ENCODE results near the gene FAM241A. TPM values are rescaled to one million over a fixed set of nuclear protein-coding genes. Genes with fewer than 3 reads are reported as not detected.
A peak's percentile ranks its signal among the peaks of the same experiment; 100 is the strongest.

FAM241A gene
- polyA plus RNA-seq, 1 experiment: 0.36 TPM

GRCh38 chr4:112230879-112231778 lies 85.9 kb downstream of the FAM241A start:
- TF ChIP-seq CTCF (IDR thresholded peaks at IDR 0.05; ENCODE audit: low read depth, low read length): no peak
- H3K27ac ChIP-seq (ENCODE audit: low read depth, low read length): peak overlapping the region; percentile 94
- H3K4me3 ChIP-seq (ENCODE audit: low read depth, low read length): peak overlapping the region; percentile 87
- no peaks in the 10 kb centered on the region for H3K27me3 ChIP-seq (ENCODE audit: control insufficient read depth, insufficient read depth, low read length)
- POLR2A ChIA-PET: interaction anchor here (0.8 kb wide), 1 partner anchor 17 kb away, joined by 4 read pairs; no protein-coding TSS in a partner anchor
- peak; percentile 88 for DNase-seq (ENCODE audit: low read depth, low spot score)
- H3K9me3 ChIP-seq (ENCODE audit: control insufficient read depth, insufficient read depth, low read length): peaks cover 3% of the 10 kb centered on the region; the same call in 1 of the 2 replicates
- CTCF ChIA-PET: interaction anchor here (1.5 kb wide), 1 partner anchor 17 kb away, joined by 10 read pairs; no protein-coding TSS in a partner anchor

- H3K9me3 ChIP-seq (ENCODE audit: control insufficient read depth, insufficient read depth, low read length): peaks cover 3% of the 10 kb centered on the region; the same call in 1 of the 2 replicates
- TF ChIP-seq CTCF (IDR thresholded peaks at IDR 0.05; ENCODE audit: low read depth, low read length): peak; percentile 50
- POLR2A ChIA-PET: interaction anchor here (0.8 kb wide), 1 partner anchor 18 kb away, joined by 4 read pairs; no protein-coding TSS in a partner anchor
- DNase-seq (ENCODE audit: low read depth, low spot score): no peak
- no peaks in the 10 kb centered on the region for H3K27me3 ChIP-seq (ENCODE audit: control insufficient read depth, insufficient read depth, low read length)
- H3K4me3 ChIP-seq (ENCODE audit: low read depth, low read length): peak within 1 kb of the TSS; percentile 87
- CTCF ChIA-PET: interaction anchor here (0.6 to 7.3 kb wide), 5 partner anchors 18 to 132 kb away, joined by 3 to 166 read pairs (median 4); no protein-coding TSS in a partner anchor
- peak within 1 kb of the TSS; percentile 94 for H3K27ac ChIP-seq (ENCODE audit: low read depth, low read length)
Observed at GRCh38 chr4:112231779-112232713, 86.8 kb downstream of the FAM241A start, which contains the start of gene AP1AR. AP1AR (plus strand) TSS chr4:112231787; CDS start chr4:112232092, 305 bp downstream.

GRCh38 chr4:112234952-112235609 lies 89.8 kb downstream of the FAM241A start:
- TF ChIP-seq CTCF (IDR thresholded peaks at IDR 0.05; ENCODE audit: low read depth, low read length): peak; percentile 84
- no peak overlapping the region for H3K27ac ChIP-seq (ENCODE audit: low read depth, low read length)
- H3K9me3 ChIP-seq (ENCODE audit: control insufficient read depth, insufficient read depth, low read length): peaks cover 3% of the 10 kb centered on the region; the same call in 1 of the 2 replicates
- ChIA-PET POLR2A (no interaction called here), CTCF (interaction anchor here (0.7 to 7.3 kb wide), 17 partner anchors 8 to 142 kb away, joined by 3 to 166 read pairs (median 4); no protein-coding TSS in a partner anchor)
- DNase-seq (ENCODE audit: low read depth, low spot score): peak; percentile 74
- no peaks in the 10 kb centered on the region for H3K27me3 ChIP-seq (ENCODE audit: control insufficient read depth, insufficient read depth, low read length)
- H3K4me3 ChIP-seq (ENCODE audit: low read depth, low read length): no peak overlapping the region

GRCh38 chr4:112236040-112236439 lies 90.8 kb downstream of the FAM241A start:
- Histone ChIP-seq H3K9me3 (ENCODE audit: control insufficient read depth, insufficient read depth, low read length) (peaks cover 3% of the 10 kb centered on the region; the same call in 1 of the 2 replicates), H3K4me3 (ENCODE audit: low read depth, low read length) (no peak overlapping the region), H3K27me3 (ENCODE audit: control insufficient read depth, insufficient read depth, low read length) (no peaks in the 10 kb centered on the region), H3K27ac (ENCODE audit: low read depth, low read length) (no peak overlapping the region)
- DNase-seq (ENCODE audit: low read depth, low spot score): no peak
- ChIA-PET CTCF (interaction anchor here (0.7 to 7.3 kb wide), 18 partner anchors 9 to 160 kb away, joined by 3 to 166 read pairs (median 4); no protein-coding TSS in a partner anchor), POLR2A (interaction anchor here (0.7 kb wide), 1 partner anchor 1455 kb away, joined by 3 read pairs; no protein-coding TSS in a partner anchor)
- no peak for TF ChIP-seq CTCF (IDR thresholded peaks at IDR 0.05; ENCODE audit: low read depth, low read length)

Data from AG04450 (cell line).